ENCODE results near the gene MED1.
"Not testable (repeated sequence)": the region's sequence is repeated elsewhere in the genome, so short reads cannot be mapped to it uniquely, and the experiment has no call there.

Gene MED1

GRCh38 chr17:39450847-39451581, at the start of gene MED1:
TSS of gene MED1 (minus strand) at chr17:39451263. CDS start at chr17:39451062, 201 bp downstream.
- DNase-seq = peak; percentile 97

- DNase-seq = not testable (repeated sequence)
These were observed 45.9 kb upstream of the MED1 start for GRCh38 chr17:39496921-39497320.

- DNase-seq = no peak
These were observed 36.9 kb upstream of the MED1 start for GRCh38 chr17:39487946-39488345.

- not testable (repeated sequence) for DNase-seq
These were observed 36.4 kb upstream of the MED1 start for GRCh38 chr17:39487490-39487889.

- DNase-seq = no peak
These were observed 35.2 kb upstream of the MED1 start for GRCh38 chr17:39486242-39486641.

GRCh38 chr17:39485555-39485954, 34.5 kb upstream of the MED1 start:
- DNase-seq = no peak

- DNase-seq = no peak
These were observed 33.1 kb upstream of the MED1 start for GRCh38 chr17:39484178-39484577.

- DNase-seq = no peak
These were observed 32.4 kb upstream of the MED1 start for GRCh38 chr17:39483506-39483905.

- DNase-seq = not testable (repeated sequence)
These were observed 28.6 kb upstream of the MED1 start for GRCh38 chr17:39479631-39480030.

- DNase-seq = no peak
These were observed 22.2 kb upstream of the MED1 start for GRCh38 chr17:39473310-39473709.

- not testable (repeated sequence) for DNase-seq
These were observed 17.5 kb upstream of the MED1 start for GRCh38 chr17:39468610-39469009.

GRCh38 chr17:39464639-39465181, 13.6 kb upstream of the MED1 start:
- DNase-seq = not testable (repeated sequence)

- no peak for DNase-seq
These were observed 11.7 kb upstream of the MED1 start for GRCh38 chr17:39462631-39463375.

GRCh38 chr17:39461926-39462569, 11.0 kb upstream of the MED1 start:
- peak; percentile 84 for DNase-seq

- peak; percentile 98 for DNase-seq
These were observed 10.3 kb upstream of the MED1 start, which contains the start of gene CDK12 for GRCh38 chr17:39461113-39461925. TSS of gene CDK12 (plus strand) at chr17:39461486. CDS start at chr17:39462072, 586 bp downstream.

- no peak for DNase-seq
These were observed 4.9 kb upstream of the MED1 start for GRCh38 chr17:39455919-39456318.

- no peak for DNase-seq
These were observed 1.0 kb downstream of the MED1 start for GRCh38 chr17:39450051-39450450.

- DNase-seq = no peak
These were observed 3.5 kb downstream of the MED1 start for GRCh38 chr17:39447561-39447960.

- DNase-seq = no peak
These were observed 7.7 kb downstream of the MED1 start for GRCh38 chr17:39443326-39443725.

- DNase-seq = not testable (repeated sequence)
These were observed 11.2 kb downstream of the MED1 start for GRCh38 chr17:39439868-39440267.

- DNase-seq = no peak
These were observed 21.5 kb downstream of the MED1 start for GRCh38 chr17:39429600-39429999.

GRCh38 chr17:39416141-39416540, 34.9 kb downstream of the MED1 start:
- no peak for DNase-seq
